Peyer's patch (tissue), 4 donors: Measurements from ENCODE around the gene CHMP1B.

ENCODE experiments used
- POLR2A ChIP-seq, 2 donors: fragments of 450-650 bp; IDR thresholded peaks; one replicate each; pipeline ENCODE4 v1.5.1; 2017; ENCODE audit warnings: antibody characterized with exemption in 2 of 2, mild to moderate bottlenecking in 2 of 2, moderate library complexity in 2 of 2
- TF ChIP-seq, protein P1 (sequence below), 6 experiments: fragments of 450-650 bp in 4 of 6; fragments of 200-600 bp in 2 of 6; sonication (generic) in 1 of 6; IDR thresholded peaks; one replicate each; pipeline ENCODE4 v1.5.1; 2017 to 2019; ENCODE audit warnings: antibody characterized with exemption in 6 of 6, mild to moderate bottlenecking in 3 of 6, moderate library complexity in 1 of 6

GRCh38 chr18:11884396-11885030 is 33.3 kb downstream of the CHMP1B start:
- TF ChIP-seq, protein P1, sequence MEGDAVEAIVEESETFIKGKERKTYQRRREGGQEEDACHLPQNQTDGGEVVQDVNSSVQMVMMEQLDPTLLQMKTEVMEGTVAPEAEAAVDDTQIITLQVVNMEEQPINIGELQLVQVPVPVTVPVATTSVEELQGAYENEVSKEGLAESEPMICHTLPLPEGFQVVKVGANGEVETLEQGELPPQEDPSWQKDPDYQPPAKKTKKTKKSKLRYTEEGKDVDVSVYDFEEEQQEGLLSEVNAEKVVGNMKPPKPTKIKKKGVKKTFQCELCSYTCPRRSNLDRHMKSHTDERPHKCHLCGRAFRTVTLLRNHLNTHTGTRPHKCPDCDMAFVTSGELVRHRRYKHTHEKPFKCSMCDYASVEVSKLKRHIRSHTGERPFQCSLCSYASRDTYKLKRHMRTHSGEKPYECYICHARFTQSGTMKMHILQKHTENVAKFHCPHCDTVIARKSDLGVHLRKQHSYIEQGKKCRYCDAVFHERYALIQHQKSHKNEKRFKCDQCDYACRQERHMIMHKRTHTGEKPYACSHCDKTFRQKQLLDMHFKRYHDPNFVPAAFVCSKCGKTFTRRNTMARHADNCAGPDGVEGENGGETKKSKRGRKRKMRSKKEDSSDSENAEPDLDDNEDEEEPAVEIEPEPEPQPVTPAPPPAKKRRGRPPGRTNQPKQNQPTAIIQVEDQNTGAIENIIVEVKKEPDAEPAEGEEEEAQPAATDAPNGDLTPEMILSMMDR (IDR thresholded peaks at IDR 0.05), result no peak
- TF ChIP-seq POLR2A (IDR thresholded peaks at IDR 0.05), result no peak
